ENCODE data around the gene MADD. TPM values are rescaled to one million over a fixed set of nuclear protein-coding genes. Genes with fewer than 3 reads are reported as not detected.

The MADD gene
- total and polyA plus RNA-seq, 2 donors (not counting 1 experiment from before 2014, with no cell fraction given) = 7.0 to 15.4 TPM

- no peak for TF ChIP-seq CTCF (conservative IDR thresholded peaks at IDR 0.05 in 1 of 2, IDR thresholded peaks at IDR 0.05 in 1 of 2; ENCODE audit: low read depth in 1 of 2, low read length in 2 of 2)
- no peak for TF ChIP-seq EZH2 (IDR thresholded peaks at IDR 0.05; ENCODE audit: low read length, missing control alignments)
- H3K27ac ChIP-seq (ENCODE audit: insufficient read depth, low read length) = no peak within 1 kb of the TSS
- no peaks in the 10 kb centered on the region for H3K27me3 ChIP-seq (ENCODE audit: control insufficient read depth, insufficient read depth, low read length)
- H3K4me3 ChIP-seq (replicated peaks in 1 of 4; ENCODE audit: control extremely low read depth in 1 of 4, insufficient read depth in 1 of 4, low read depth in 3 of 4, low read length in 4 of 4) = no peak within 1 kb of the TSS
- H3K9me3 ChIP-seq (ENCODE audit: control insufficient read depth, insufficient read depth, low read depth, low read length) = no peaks in the 10 kb centered on the region
- no peak within 1 kb of the TSS for H3K9ac ChIP-seq (ENCODE audit: insufficient read depth, low read length)
- no peak within 1 kb of the TSS for H3K4me2 ChIP-seq (ENCODE audit: extremely low read depth, insufficient read depth, low read length)
- no peak for DNase-seq (ENCODE audit: low read depth in 2 of 2)
- no peaks in the 10 kb centered on the region for H3K79me2 ChIP-seq (ENCODE audit: control insufficient read depth, insufficient read depth, low read length)
- no peaks in the 10 kb centered on the region for H3K36me3 ChIP-seq (ENCODE audit: control insufficient read depth, insufficient read depth, low read length)
- no peak within 1 kb of the TSS for H2AFZ ChIP-seq (ENCODE audit: low read length)
- H4K20me1 ChIP-seq (ENCODE audit: control insufficient read depth, extremely low read depth, insufficient read depth, low read length) = no peaks in the 10 kb centered on the region
- no peaks in the 10 kb centered on the region for H3K4me1 ChIP-seq (ENCODE audit: control insufficient read depth, extremely low read depth, insufficient read depth, low read length)
Measured at GRCh38 chr11:47352556-47352955, 82.6 kb downstream of the MADD start, which contains the start of gene MYBPC3. MYBPC3 (minus strand) TSS chr11:47352702; CDS start chr11:47352647, 55 bp downstream.

GRCh38 chr11:47353978-47354774 is 84.2 kb downstream of the MADD start:
- Histone ChIP-seq H4K20me1 (ENCODE audit: control insufficient read depth, extremely low read depth, insufficient read depth, low read length) (no peaks in the 10 kb centered on the region), H3K27me3 (ENCODE audit: control insufficient read depth, insufficient read depth, low read length) (no peaks in the 10 kb centered on the region), H3K36me3 (ENCODE audit: control insufficient read depth, insufficient read depth, low read length) (no peaks in the 10 kb centered on the region), H3K9ac (ENCODE audit: insufficient read depth, low read length) (no peak overlapping the region), H3K4me2 (ENCODE audit: extremely low read depth, insufficient read depth, low read length) (no peak overlapping the region), H3K79me2 (ENCODE audit: control insufficient read depth, insufficient read depth, low read length) (no peaks in the 10 kb centered on the region), H3K4me1 (ENCODE audit: control insufficient read depth, extremely low read depth, insufficient read depth, low read length) (no peaks in the 10 kb centered on the region), H3K4me3 (replicated peaks in 1 of 4; ENCODE audit: control extremely low read depth in 1 of 4, insufficient read depth in 1 of 4, low read depth in 3 of 4, low read length in 4 of 4) (no peak overlapping the region), H2AFZ (ENCODE audit: low read length) (peak overlapping the region; percentile 14), H3K27ac (ENCODE audit: insufficient read depth, low read length) (no peak overlapping the region), H3K9me3 (ENCODE audit: control insufficient read depth, insufficient read depth, low read depth, low read length) (no peaks in the 10 kb centered on the region)
- DNase-seq (ENCODE audit: low read depth in 2 of 2) = no peak
- TF ChIP-seq CTCF (conservative IDR thresholded peaks at IDR 0.05 in 1 of 2, IDR thresholded peaks at IDR 0.05 in 1 of 2; ENCODE audit: low read depth in 1 of 2, low read length in 2 of 2) (no peak), EZH2 (IDR thresholded peaks at IDR 0.05; ENCODE audit: low read length, missing control alignments) (no peak)

GRCh38 chr11:47354913-47355282 is 85.0 kb downstream of the MADD start:
- Histone ChIP-seq H3K4me1 (ENCODE audit: control insufficient read depth, extremely low read depth, insufficient read depth, low read length) (no peaks in the 10 kb centered on the region), H3K79me2 (ENCODE audit: control insufficient read depth, insufficient read depth, low read length) (no peaks in the 10 kb centered on the region), H3K9me3 (ENCODE audit: control insufficient read depth, insufficient read depth, low read depth, low read length) (no peaks in the 10 kb centered on the region), H4K20me1 (ENCODE audit: control insufficient read depth, extremely low read depth, insufficient read depth, low read length) (no peaks in the 10 kb centered on the region), H2AFZ (ENCODE audit: low read length) (peak overlapping the region; percentile 14), H3K4me3 (replicated peaks in 1 of 4; ENCODE audit: control extremely low read depth in 1 of 4, insufficient read depth in 1 of 4, low read depth in 3 of 4, low read length in 4 of 4) (peak overlapping the region in 1 of 4 experiments; percentile 40), H3K36me3 (ENCODE audit: control insufficient read depth, insufficient read depth, low read length) (no peaks in the 10 kb centered on the region), H3K9ac (ENCODE audit: insufficient read depth, low read length) (no peak overlapping the region), H3K27ac (ENCODE audit: insufficient read depth, low read length) (no peak overlapping the region), H3K4me2 (ENCODE audit: extremely low read depth, insufficient read depth, low read length) (no peak overlapping the region), H3K27me3 (ENCODE audit: control insufficient read depth, insufficient read depth, low read length) (no peaks in the 10 kb centered on the region)
- no peak for TF ChIP-seq EZH2 (IDR thresholded peaks at IDR 0.05; ENCODE audit: low read length, missing control alignments)
- peak in 1 of 2 donors; percentile 11 for DNase-seq (ENCODE audit: low read depth in 2 of 2)
